Neuron (in vitro differentiated cells): ENCODE measurements around the gene TET3.

Experiments used
- H2AFZ ChIP-seq: one replicate; pipeline ENCODE4 v1.6.1; 2013; ENCODE audit warnings: low read depth, mild to moderate bottlenecking, inconsistent platforms, low read length, moderate library complexity
- H3K27me3 ChIP-seq: one replicate; pipeline ENCODE4 v1.6.1; 2013; ENCODE audit warnings: low read length; ENCODE audit not compliant: insufficient read depth
- H3K36me3 ChIP-seq: one replicate; pipeline ENCODE4 v1.6.1; 2013; ENCODE audit warnings: low read length; ENCODE audit not compliant: insufficient read depth
- H3K4me1 ChIP-seq: one replicate; pipeline ENCODE4 v1.6.1; 2013; ENCODE audit warnings: low read length; ENCODE audit not compliant: insufficient read depth
- H3K4me3 ChIP-seq: 2 replicates; pipeline ENCODE4 v1.5.1; 2013; ENCODE audit warnings: mild to moderate bottlenecking, low read length, moderate library complexity
- H3K9me3 ChIP-seq: one replicate; pipeline ENCODE4 v1.6.1; 2013; ENCODE audit warnings: low read length

Gene TET3

GRCh38 chr2:74027496-74027895 is 42.8 kb downstream of the TET3 start:
- H2AFZ ChIP-seq: no peak overlapping the region
- no peak overlapping the region for H3K4me3 ChIP-seq
- peaks cover 30% of the 10 kb centered on the region for H3K4me1 ChIP-seq
- no peaks in the 10 kb centered on the region for H3K9me3 ChIP-seq
- no peaks in the 10 kb centered on the region for H3K36me3 ChIP-seq
- H3K27me3 ChIP-seq: no peaks in the 10 kb centered on the region

- Histone ChIP-seq H2AFZ (no peak overlapping the region), H3K4me1 (peaks cover 35% of the 10 kb centered on the region), H3K9me3 (no peaks in the 10 kb centered on the region), H3K4me3 (no peak overlapping the region), H3K27me3 (no peaks in the 10 kb centered on the region), H3K36me3 (no peaks in the 10 kb centered on the region)
Observed at GRCh38 chr2:74028290-74028689, 43.6 kb downstream of the TET3 start.

- Histone ChIP-seq H3K4me1 (peaks cover 35% of the 10 kb centered on the region), H3K4me3 (no peak overlapping the region), H3K9me3 (no peaks in the 10 kb centered on the region), H3K27me3 (no peaks in the 10 kb centered on the region), H3K36me3 (no peaks in the 10 kb centered on the region), H2AFZ (no peak overlapping the region)
Observed at GRCh38 chr2:74028741-74029140, 44.0 kb downstream of the TET3 start.

GRCh38 chr2:74029714-74030397 is 45.1 kb downstream of the TET3 start:
- Histone ChIP-seq H3K4me1 (peaks cover 35% of the 10 kb centered on the region), H3K4me3 (no peak overlapping the region), H3K36me3 (no peaks in the 10 kb centered on the region), H2AFZ (no peak overlapping the region), H3K9me3 (no peaks in the 10 kb centered on the region), H3K27me3 (no peaks in the 10 kb centered on the region)

DNA sequence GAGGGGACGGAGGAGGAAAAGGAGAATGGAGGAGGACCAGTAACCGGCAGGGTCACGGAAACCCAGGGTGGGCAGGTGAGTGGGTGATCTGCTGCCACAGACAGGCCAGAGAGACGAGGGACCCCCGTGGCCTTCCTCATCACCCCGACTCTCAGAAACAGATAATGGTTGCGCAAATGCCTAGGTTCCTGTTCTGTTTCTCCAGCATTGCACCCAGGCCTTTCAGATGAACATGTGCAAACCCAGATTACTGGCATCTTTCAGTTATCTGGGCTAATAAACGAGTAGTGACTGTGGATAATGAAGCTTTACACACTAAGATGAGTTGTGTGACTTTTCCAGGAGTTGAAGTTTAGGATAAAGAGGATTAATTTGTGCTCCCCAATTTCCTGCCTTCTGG is 46.5 kb downstream of the TET3 start:
- Histone ChIP-seq H3K27me3 (no peaks in the 10 kb centered on the region), H3K36me3 (no peaks in the 10 kb centered on the region), H3K4me1 (peaks cover 35% of the 10 kb centered on the region), H2AFZ (no peak overlapping the region), H3K4me3 (no peak overlapping the region), H3K9me3 (no peaks in the 10 kb centered on the region)

GRCh38 chr2:74031959-74032287 is 47.2 kb downstream of the TET3 start:
- no peaks in the 10 kb centered on the region for H3K36me3 ChIP-seq
- peaks cover 35% of the 10 kb centered on the region for H3K4me1 ChIP-seq
- H3K9me3 ChIP-seq: no peaks in the 10 kb centered on the region
- no peak overlapping the region for H3K4me3 ChIP-seq
- no peak overlapping the region for H2AFZ ChIP-seq
- H3K27me3 ChIP-seq: no peaks in the 10 kb centered on the region

GRCh38 chr2:74033375-74033774 is 48.7 kb downstream of the TET3 start:
- Histone ChIP-seq H3K4me1 (peaks cover 35% of the 10 kb centered on the region), H3K9me3 (no peaks in the 10 kb centered on the region), H3K4me3 (no peak overlapping the region), H3K36me3 (no peaks in the 10 kb centered on the region), H2AFZ (no peak overlapping the region), H3K27me3 (no peaks in the 10 kb centered on the region)
